Thyroid gland (tissue), 4 donors: ENCODE results near the gene MBNL2. TPM values are rescaled to one million over a fixed set of nuclear protein-coding genes. Genes with fewer than 3 reads are reported as not detected.

Source experiments
- DNase-seq, 2 donors: peaks; one replicate each; pipeline ENCODE4 v3.0.0-alpha.2; 2019
- H3K27ac ChIP-seq, 3 donors: fragments of 200-600 bp; sonication (generic); 1 replicate in 2 of 3; 2 replicates in 1 of 3; pipeline ENCODE4 v1.5.1; 2016 to 2019; ENCODE audit warnings: mild to moderate bottlenecking in 1 of 3, moderate library complexity in 1 of 3
- H3K27me3 ChIP-seq: fragments of 200-600 bp; sonication (generic); one replicate; pipeline ENCODE4 v1.5.1; 2019
- H3K36me3 ChIP-seq, 2 donors: fragments of 200-600 bp; sonication (generic); one replicate each; pipeline ENCODE4 v1.5.1; 2016 to 2019
- H3K4me1 ChIP-seq, 2 donors: fragments of 200-600 bp; sonication (generic); one replicate each; pipeline ENCODE4 v1.5.1; 2017 to 2019
- H3K4me3 ChIP-seq, 3 donors: fragments of 200-600 bp; sonication (generic); replicated peaks in 1 of 3; 1 replicate in 2 of 3; 2 replicates in 1 of 3; pipeline ENCODE4 v1.5.1; 2016; ENCODE audit warnings: mild to moderate bottlenecking in 1 of 3
- H3K9me3 ChIP-seq: fragments of 200-600 bp; sonication (generic); one replicate; pipeline ENCODE4 v1.5.1; 2017
- POLR2A ChIP-seq, 2 donors: fragments of 450-650 bp; IDR thresholded peaks; one replicate each; pipeline ENCODE4 v1.6.1; 2017; ENCODE audit warnings: antibody characterized with exemption in 2 of 2, mild to moderate bottlenecking in 2 of 2, moderate library complexity in 1 of 2
- WGBS, 2 donors: methylation state at CpG; one replicate each; pipeline ENCODE4 v1.1.5; 2017; 5-methylcytosine and 5-hydroxymethylcytosine counted together
- intact Hi-C: fragments of 100-400 bp; cut with DNase I; formaldehyde crosslinking; loops from one replicate; pipeline ENCODE4 v1.15.1; 2023
- total RNA-seq, 4 donors: library from RNA; depleted of rRNA; stranded (reverse); fragments of >200 nt; gene quantifications; one replicate each; pipeline ENCODE4 v1.2.3, GENCODE V29; 2016
- TF ChIP-seq, protein P1 (sequence below), 6 experiments: fragments of 200-600 bp in 3 of 6; fragments of 450-650 bp in 3 of 6; sonication (generic) in 3 of 6; IDR thresholded peaks; one replicate each; pipeline ENCODE4 v1.5.1; 2016 to 2019; ENCODE audit warnings: antibody characterized with exemption in 6 of 6, mild to moderate bottlenecking in 2 of 6, inconsistent platforms in 1 of 6, moderate library complexity in 1 of 6

MBNL2 gene, protein sequence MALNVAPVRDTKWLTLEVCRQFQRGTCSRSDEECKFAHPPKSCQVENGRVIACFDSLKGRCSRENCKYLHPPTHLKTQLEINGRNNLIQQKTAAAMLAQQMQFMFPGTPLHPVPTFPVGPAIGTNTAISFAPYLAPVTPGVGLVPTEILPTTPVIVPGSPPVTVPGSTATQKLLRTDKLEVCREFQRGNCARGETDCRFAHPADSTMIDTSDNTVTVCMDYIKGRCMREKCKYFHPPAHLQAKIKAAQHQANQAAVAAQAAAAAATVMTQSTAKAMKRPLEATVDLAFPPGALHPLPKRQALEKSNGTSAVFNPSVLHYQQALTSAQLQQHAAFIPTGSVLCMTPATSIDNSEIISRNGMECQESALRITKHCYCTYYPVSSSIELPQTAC
- total RNA-seq = 10 to 100 TPM; 93.4 to 99.9 (median 98.3) TPM

DNA sequence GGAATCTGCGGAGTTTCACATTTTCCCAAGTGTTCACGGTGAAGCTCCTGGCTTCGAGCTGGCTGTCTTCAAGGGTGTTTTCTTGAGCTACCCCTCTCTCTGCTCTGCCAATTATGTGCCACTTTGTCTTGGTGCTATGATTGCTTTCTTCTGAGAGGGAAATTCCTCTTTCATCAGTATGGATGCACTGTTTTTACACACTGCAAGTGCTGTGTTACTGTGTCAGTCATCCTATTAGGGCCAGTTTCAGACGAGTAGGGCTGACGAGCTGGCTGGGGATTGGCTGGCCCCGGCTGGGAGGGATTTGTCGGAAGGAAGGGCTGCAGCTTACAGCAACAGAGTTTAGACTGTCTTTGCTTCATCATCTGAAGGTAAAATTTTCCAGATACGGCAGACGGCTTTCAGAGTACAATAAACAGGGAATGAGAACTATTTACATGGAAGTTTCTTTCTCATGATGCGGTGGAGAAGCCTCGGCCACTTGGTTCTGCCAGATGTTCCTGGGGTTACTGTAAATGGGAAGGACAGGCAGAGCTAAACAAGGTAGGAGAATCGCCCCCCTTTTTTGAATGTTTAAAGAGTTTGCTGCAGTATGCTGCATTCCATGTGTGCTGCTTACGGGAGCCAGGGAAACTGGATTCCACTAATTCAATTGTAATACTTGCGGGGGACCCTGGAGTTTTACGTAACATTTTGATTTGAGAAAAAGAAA lies at the start of gene MBNL2:
Gene MBNL2, plus strand, starts transcription at position 345 of the 712 bp plus-strand sequence. CDS start 53,903 bp downstream, outside the sequence.
- H3K4me3 ChIP-seq = peak within 1 kb of the TSS; percentile 27 to 73 (median 48)
- WGBS, 2 donors = 4 to 6% methylated on average over 15 of the region's 15 CpGs
- peak in 1 of 2 donors; percentile 95 for TF ChIP-seq POLR2A (IDR thresholded peaks at IDR 0.05)
- TF ChIP-seq, protein P1, sequence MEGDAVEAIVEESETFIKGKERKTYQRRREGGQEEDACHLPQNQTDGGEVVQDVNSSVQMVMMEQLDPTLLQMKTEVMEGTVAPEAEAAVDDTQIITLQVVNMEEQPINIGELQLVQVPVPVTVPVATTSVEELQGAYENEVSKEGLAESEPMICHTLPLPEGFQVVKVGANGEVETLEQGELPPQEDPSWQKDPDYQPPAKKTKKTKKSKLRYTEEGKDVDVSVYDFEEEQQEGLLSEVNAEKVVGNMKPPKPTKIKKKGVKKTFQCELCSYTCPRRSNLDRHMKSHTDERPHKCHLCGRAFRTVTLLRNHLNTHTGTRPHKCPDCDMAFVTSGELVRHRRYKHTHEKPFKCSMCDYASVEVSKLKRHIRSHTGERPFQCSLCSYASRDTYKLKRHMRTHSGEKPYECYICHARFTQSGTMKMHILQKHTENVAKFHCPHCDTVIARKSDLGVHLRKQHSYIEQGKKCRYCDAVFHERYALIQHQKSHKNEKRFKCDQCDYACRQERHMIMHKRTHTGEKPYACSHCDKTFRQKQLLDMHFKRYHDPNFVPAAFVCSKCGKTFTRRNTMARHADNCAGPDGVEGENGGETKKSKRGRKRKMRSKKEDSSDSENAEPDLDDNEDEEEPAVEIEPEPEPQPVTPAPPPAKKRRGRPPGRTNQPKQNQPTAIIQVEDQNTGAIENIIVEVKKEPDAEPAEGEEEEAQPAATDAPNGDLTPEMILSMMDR (IDR thresholded peaks at IDR 0.05) = no peak
- no peaks in the 10 kb centered on the region for H3K9me3 ChIP-seq
- peaks cover 26 to 31% of the 10 kb centered on the region in 2 donors for H3K4me1 ChIP-seq
- peak; percentile 89 to 91 for DNase-seq
- intact Hi-C loops = no loop called here
- H3K36me3 ChIP-seq = no peaks in the 10 kb centered on the region
- peak within 1 kb of the TSS; percentile 97 to 100 (median 98) for H3K27ac ChIP-seq
- no peaks in the 10 kb centered on the region for H3K27me3 ChIP-seq

DNA sequence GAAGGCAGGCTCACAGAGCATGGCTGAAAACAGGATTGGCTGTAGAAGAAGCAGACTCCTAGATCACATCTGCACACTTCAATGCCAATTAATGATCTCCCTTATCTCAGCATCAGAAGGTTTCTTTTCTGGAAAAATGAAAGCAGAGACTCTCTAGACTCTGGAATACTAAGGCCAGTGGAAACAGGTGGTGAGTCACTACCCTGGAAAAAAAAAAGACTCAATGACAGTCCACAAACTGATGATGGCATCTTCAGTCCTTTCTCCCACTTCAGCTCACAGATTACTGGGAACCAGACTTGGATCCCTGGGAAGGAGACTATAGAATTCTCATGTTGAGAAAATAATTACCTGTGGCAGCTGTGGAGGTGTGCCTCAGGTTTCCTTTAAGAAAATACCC lies 47.5 kb upstream of the MBNL2 start:
- Histone ChIP-seq H3K9me3 (no peaks in the 10 kb centered on the region), H3K4me3 (no peak overlapping the region), H3K27me3 (no peaks in the 10 kb centered on the region), H3K4me1 (no peaks in the 10 kb centered on the region), H3K27ac (no peak overlapping the region), H3K36me3 (no peaks in the 10 kb centered on the region)
- intact Hi-C loops = no loop called here
- TF ChIP-seq POLR2A (IDR thresholded peaks at IDR 0.05) = no peak
- TF ChIP-seq, protein P1 (IDR thresholded peaks at IDR 0.05) = no peak
- DNase-seq = no peak

DNA sequence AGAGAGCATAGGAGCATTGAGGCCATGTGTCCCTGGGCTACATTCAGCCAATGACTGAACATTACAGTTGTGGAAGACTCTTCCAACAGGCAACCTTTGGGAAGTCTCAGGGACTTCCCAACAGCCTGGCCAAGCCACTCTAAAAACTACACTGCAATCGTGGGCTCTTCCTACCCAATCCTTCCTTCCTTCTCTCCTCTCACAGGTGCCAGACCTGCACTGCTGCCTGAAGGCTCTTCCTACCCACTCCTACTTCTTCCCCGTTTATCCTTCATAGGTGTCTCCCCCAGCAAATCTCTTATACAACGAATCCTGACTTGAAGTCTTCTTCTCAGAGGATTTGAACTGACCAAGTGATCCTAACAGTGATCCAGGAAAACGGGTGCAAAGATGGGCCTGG lies 47.1 kb upstream of the MBNL2 start:
- intact Hi-C loops = no loop called here
- Histone ChIP-seq H3K9me3 (no peaks in the 10 kb centered on the region), H3K4me3 (no peak overlapping the region), H3K4me1 (no peaks in the 10 kb centered on the region), H3K27me3 (no peaks in the 10 kb centered on the region), H3K36me3 (no peaks in the 10 kb centered on the region), H3K27ac (no peak overlapping the region)
- no peak for TF ChIP-seq POLR2A (IDR thresholded peaks at IDR 0.05)
- TF ChIP-seq, protein P1 (IDR thresholded peaks at IDR 0.05) = no peak
- WGBS, 2 donors = 89 to 94% methylated on average over 4 of the region's 4 CpGs
- no peak for DNase-seq

DNA sequence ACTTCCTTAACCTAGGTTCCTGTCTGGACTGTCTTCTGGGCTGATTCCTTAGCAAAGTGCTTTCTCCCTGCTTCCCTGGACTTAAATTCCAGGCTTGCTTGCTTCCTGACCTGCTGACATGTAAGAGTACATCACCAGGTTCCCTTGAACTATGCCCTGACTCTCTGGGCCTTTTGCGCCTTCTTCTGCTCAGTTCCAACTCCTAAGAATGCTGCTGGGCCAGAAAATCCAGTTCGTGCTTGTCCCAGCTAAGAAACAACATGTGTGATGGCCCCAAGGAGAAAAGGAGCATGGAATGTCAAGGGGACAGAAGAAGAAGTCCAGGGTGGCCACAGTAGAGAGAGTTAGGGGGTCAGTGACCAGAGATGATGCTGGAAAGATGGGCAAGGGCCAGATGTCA lies 42.6 kb upstream of the MBNL2 start:
- intact Hi-C loops = no loop called here
- TF ChIP-seq POLR2A (IDR thresholded peaks at IDR 0.05) = no peak
- 61 to 69% methylated on average over 2 of the region's 2 CpGs for WGBS, 2 donors

DNA sequence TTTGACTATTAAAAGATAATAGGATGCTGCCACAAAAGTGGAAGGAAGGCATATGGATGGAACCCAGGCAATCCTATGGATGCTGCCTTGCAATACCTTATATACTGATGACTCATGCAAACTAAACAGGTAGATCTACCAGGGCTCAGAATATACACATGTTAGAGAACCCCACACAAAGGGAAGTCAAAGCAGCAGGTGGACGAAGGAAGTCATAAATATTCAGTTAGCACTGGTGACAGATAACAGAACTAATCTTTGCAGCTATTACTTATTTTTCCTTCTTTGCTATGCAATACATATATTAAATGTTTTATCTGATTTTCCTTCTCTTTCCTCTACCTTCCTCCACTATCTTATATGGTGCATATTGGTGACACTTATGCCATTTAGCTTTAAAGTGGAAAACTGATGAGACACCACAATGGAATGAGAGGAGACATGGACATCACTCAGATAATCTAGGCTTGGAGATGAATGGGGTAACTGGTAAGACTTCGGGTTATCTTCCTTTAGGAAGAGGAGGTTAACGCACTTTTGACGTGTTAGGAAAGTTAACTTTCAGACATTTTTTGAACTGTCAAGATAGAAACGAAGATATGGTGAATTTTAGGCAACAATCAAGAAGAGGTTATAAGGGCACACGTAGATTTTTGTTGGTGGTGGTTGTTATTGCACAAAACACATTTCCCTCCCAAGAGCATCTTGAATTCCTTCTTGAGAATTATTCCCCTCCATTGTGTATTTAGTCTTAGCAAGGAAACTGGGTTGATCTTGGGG lies 39.8 kb upstream of the MBNL2 start:
- H3K4me3 ChIP-seq = no peak overlapping the region
- H3K4me1 ChIP-seq = no peaks in the 10 kb centered on the region
- no peak overlapping the region for H3K27ac ChIP-seq
- intact Hi-C loops = no loop called here
- H3K27me3 ChIP-seq = no peaks in the 10 kb centered on the region
- DNase-seq = no peak
- H3K9me3 ChIP-seq = no peaks in the 10 kb centered on the region
- WGBS, 2 donors = 83 to 90% methylated on average over 6 of the region's 6 CpGs
- H3K36me3 ChIP-seq = no peaks in the 10 kb centered on the region
- TF ChIP-seq, protein P1 (IDR thresholded peaks at IDR 0.05) = no peak
- no peak for TF ChIP-seq POLR2A (IDR thresholded peaks at IDR 0.05)

More for the DNA sequence above, 42.6 kb upstream of the MBNL2 start:
- Histone ChIP-seq H3K9me3 (no peaks in the 10 kb centered on the region), H3K36me3 (no peaks in the 10 kb centered on the region), H3K4me1 (no peaks in the 10 kb centered on the region), H3K4me3 (no peak overlapping the region), H3K27me3 (no peaks in the 10 kb centered on the region), H3K27ac (no peak overlapping the region)
- no peak for DNase-seq
